Activated CD8-positive, alpha-beta T cell treated with anti-CD3 and anti-CD28 coated beads for 36 hours (primary cell): ENCODE data around the gene AP5Z1. TPM values are rescaled to one million over a fixed set of nuclear protein-coding genes. Genes with fewer than 3 reads are reported as not detected.
A peak's percentile ranks its signal among the peaks of the same experiment; 100 is the strongest.

Experiments used
- ATAC-seq: fragments of 200-7000 bp; cut with Tn5 transposase; one replicate; pipeline ENCODE4 v1.10.0; 2021; ENCODE audit warnings: mild to moderate bottlenecking, moderate library complexity
- CTCF ChIA-PET: fragments of 350-600 bp; sonication (Branson Sonifier 250); formaldehyde crosslinking; loops from one replicate; lab custom pipeline; 2021; ENCODE audit warnings: antibody characterized with exemption; lab: Charles Lee
- POLR2A ChIA-PET: fragments of 350-600 bp; sonication (Branson Sonifier 250); formaldehyde crosslinking; loops from one replicate; lab custom pipeline; 2021; ENCODE audit warnings: antibody characterized with exemption; lab: Charles Lee
- DNase-seq: peaks from one replicate; pipeline ENCODE4 v3.0.0-alpha.2; 2020
- H3K27ac Mint-ChIP-seq: one replicate; pipeline ENCODE4 v1.8.0; 2021; ENCODE audit warnings: mild to moderate bottlenecking, mixed read lengths
- H3K27me3 Mint-ChIP-seq: one replicate; pipeline ENCODE4 v1.8.0; 2021; ENCODE audit warnings: mixed read lengths
- H3K36me3 Mint-ChIP-seq: one replicate; pipeline ENCODE4 v1.8.0; 2021; ENCODE audit warnings: low read depth, mixed read lengths
- H3K4me1 Mint-ChIP-seq: one replicate; pipeline ENCODE4 v1.8.0; 2021; ENCODE audit warnings: low read depth, mixed read lengths
- H3K4me3 Mint-ChIP-seq: one replicate; pipeline ENCODE4 v1.8.0; 2021; ENCODE audit warnings: mild to moderate bottlenecking, moderate library complexity, mixed read lengths
- H3K9me3 Mint-ChIP-seq: one replicate; pipeline ENCODE4 v1.8.0; 2021; ENCODE audit warnings: mixed read lengths
- CTCF ChIP-seq: fragments of 200-600 bp; IDR thresholded peaks from one replicate; pipeline ENCODE4 v1.8.0; 2022; ENCODE audit warnings: antibody characterized with exemption, mild to moderate bottlenecking
- intact Hi-C: fragments of 100-400 bp; cut with micrococcal nuclease; formaldehyde crosslinking; loops from one replicate; pipeline ENCODE4 v1.10.0; 2022
- total RNA-seq, 2 experiments: library from RNA; stranded (reverse); gene quantifications; one replicate each; pipeline ENCODE4 v1.2.3, GENCODE V29; 2021

The AP5Z1 gene
- total RNA-seq, 2 experiments from 2014 or later, result 21.2 to 21.3 TPM

DNA sequence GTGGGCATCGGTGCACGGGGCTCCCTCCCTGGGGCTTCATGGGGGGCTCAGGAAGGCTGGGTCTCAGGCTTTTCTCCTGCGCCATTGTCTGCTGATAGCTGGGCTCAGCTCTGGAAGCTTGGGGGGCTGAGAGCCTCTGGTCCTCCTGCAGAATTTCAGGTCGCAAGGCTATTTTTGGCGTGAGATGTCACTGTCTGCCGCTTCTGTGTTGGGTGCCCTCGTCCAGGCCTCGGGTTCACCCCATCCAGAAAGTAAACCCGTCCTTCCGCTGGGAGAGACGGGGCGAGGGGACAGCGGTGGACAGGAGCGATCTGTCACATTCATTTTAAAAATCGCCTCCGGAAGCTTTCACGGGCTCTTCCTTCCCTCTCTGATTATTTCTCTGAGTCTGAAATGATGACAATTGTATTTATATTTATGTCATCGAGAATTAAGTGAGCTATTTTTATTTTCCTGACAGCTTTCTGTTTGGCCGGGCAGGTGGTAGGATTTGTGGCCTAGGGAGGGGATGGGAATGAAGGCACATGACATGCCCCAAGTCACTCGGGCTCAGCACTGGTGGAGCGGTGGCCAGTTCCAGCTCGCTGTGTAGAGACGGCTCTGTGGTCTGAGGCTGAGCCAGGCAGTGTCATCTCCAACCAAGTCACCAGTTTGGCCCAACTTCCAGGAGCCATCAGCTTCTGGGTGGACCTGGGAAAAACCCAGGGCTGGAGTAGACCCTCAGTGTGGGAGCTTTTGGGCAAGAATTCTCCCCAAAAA lies 40.7 kb upstream of the AP5Z1 start:
- no peak for DNase-seq
- Mint-ChIP-seq H3K36me3 (peaks cover 29% of the 10 kb centered on the region), H3K9me3 (no peaks in the 10 kb centered on the region), H3K4me3 (no peak overlapping the region), H3K27me3 (no peaks in the 10 kb centered on the region), H3K27ac (peak overlapping the region; percentile 42), H3K4me1 (peaks cover 66% of the 10 kb centered on the region)
- CTCF ChIA-PET, result interaction anchor here (0.7 to 2.4 kb wide), 5 partner anchors 9 to 148 kb away, joined by 3 to 8 read pairs (median 3); partner anchors contain the start of gene RADIL
- intact Hi-C loops, result no loop called here
- TF ChIP-seq CTCF, result no peak
- ATAC-seq, result no peak
- POLR2A ChIA-PET, result interaction anchor here (1.0 to 4.3 kb wide), 5 partner anchors 10 to 40 kb away, joined by 3 to 28 read pairs (median 5); partner anchors contain the start of gene AP5Z1

DNA sequence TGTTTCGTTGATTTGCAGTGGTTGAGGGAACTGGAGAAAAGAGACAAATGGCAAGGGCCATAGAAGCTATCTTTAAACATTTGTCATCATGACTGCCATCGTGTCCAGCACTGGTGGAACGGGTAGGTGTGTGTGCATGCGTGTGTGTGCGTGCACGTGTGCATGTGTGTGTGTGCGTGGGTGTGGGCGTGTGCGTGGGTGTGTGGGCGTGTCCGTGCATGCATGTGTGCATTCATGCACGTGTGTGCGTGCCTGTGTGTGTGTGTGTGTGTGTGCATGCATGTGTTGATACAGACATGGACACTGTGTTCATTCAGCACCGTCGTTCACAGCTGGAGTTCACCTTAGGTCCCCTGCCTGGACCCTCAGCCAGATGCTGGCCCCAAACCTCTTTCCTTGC lies 38.1 kb upstream of the AP5Z1 start:
- Mint-ChIP-seq H3K27me3 (no peaks in the 10 kb centered on the region), H3K36me3 (peaks cover 29% of the 10 kb centered on the region), H3K4me1 (peaks cover 56% of the 10 kb centered on the region), H3K9me3 (no peaks in the 10 kb centered on the region), H3K4me3 (no peak overlapping the region), H3K27ac (peak overlapping the region; percentile 42)
- no peak for ATAC-seq
- TF ChIP-seq CTCF, result no peak
- ChIA-PET POLR2A (interaction anchor here (2.1 kb wide), 1 partner anchor 12 kb away, joined by 16 read pairs; no protein-coding TSS in a partner anchor), CTCF (interaction anchor here (0.9 to 1.1 kb wide), 2 partner anchors 11 to 95 kb away, joined by 3 read pairs; no protein-coding TSS in a partner anchor)
- no peak for DNase-seq
- intact Hi-C loops, result no loop called here

- CTCF ChIA-PET, result interaction anchor here (0.7 to 1.1 kb wide), 2 partner anchors 9 to 35 kb away, joined by 3 read pairs; no protein-coding TSS in a partner anchor
- Mint-ChIP-seq H3K4me1 (peaks cover 51% of the 10 kb centered on the region), H3K4me3 (peak overlapping the region; percentile 50), H3K36me3 (peaks cover 29% of the 10 kb centered on the region), H3K27me3 (no peaks in the 10 kb centered on the region), H3K27ac (peak overlapping the region; percentile 82), H3K9me3 (no peaks in the 10 kb centered on the region)
- intact Hi-C loops, result no loop called here
- DNase-seq, result peak; percentile 55
- no peak for TF ChIP-seq CTCF
- ATAC-seq, result peak; percentile 68
- POLR2A ChIA-PET, result interaction anchor here (0.6 to 2.1 kb wide), 4 partner anchors 12 to 56 kb away, joined by 3 to 16 read pairs (median 4); partner anchors contain the start of gene FOXK1
Measured at GRCh38 chr7:4738711-4739527, 36.5 kb upstream of the AP5Z1 start.

DNA sequence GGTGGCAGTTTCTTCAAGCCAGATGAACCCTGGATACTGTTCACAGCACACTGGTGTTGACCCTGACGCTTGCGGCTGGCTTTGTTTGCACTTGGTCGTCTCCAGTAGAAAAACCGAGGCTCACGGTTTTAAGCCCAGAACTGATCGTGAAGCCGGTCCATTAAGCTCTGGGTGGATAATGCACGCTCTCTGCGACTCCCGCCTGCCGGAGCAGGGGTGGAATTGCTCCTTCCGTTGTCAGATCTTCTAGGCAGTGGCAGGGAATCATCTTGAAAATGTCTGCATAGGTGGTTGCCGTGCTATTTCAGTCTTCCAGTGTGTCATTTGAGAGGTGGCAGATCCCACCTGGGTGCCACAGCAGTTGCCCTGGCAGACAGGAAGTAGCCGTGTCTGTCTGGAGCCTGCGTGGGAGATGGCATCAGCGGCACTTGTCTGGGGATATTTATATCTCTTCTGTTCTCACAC lies 35.9 kb upstream of the AP5Z1 start:
- no peak for TF ChIP-seq CTCF
- ChIA-PET POLR2A (interaction anchor here (1.0 to 1.7 kb wide), 2 partner anchors 13 to 57 kb away, joined by 4 read pairs; partner anchors contain the start of gene FOXK1), CTCF (no interaction called here)
- H3K4me1 Mint-ChIP-seq, result peaks cover 53% of the 10 kb centered on the region
- DNase-seq (peak; percentile 68), ATAC-seq (peak; percentile 28)
- H3K27ac Mint-ChIP-seq, result peak overlapping the region; percentile 82
- H3K9me3 Mint-ChIP-seq, result no peaks in the 10 kb centered on the region
- no peaks in the 10 kb centered on the region for H3K27me3 Mint-ChIP-seq
- H3K36me3 Mint-ChIP-seq, result peaks cover 31% of the 10 kb centered on the region
- H3K4me3 Mint-ChIP-seq, result peak overlapping the region; percentile 50
- intact Hi-C loops, result no loop called here
